K562 (cell line): ENCODE data around the gene CFAP221. TPM values are rescaled to one million over a fixed set of nuclear protein-coding genes. Genes with fewer than 3 reads are reported as not detected.

Experiments used
- ATAC-seq: fragments of 200-7000 bp; cut with Tn5 transposase; 3 replicates; pipeline ENCODE4 v1.9.1; 2020; ENCODE audit warnings: moderate library complexity
- BruUV-seq: library from RNA; stranded (reverse); fragments of 400-500 nt; replicated peaks from 2 replicates; lab custom pipeline; 2021; lab: Mats Ljungman, UMichigan
- CTCF ChIA-PET: fragments of 300-600 bp; formaldehyde crosslinking; extraction: SDS; loops from one replicate; lab custom pipeline; 2021; ENCODE audit warnings: low intra/inter-chr PET ratio; lab: Yijun Ruan, JAX
- POLR2A ChIA-PET: fragments of 300-600, 350-650 bp; sonication (Branson Sonifier 250); formaldehyde crosslinking; extraction: SDS; loops from one replicate; lab custom pipeline; 2021; ENCODE audit warnings: antibody characterized with exemption, inconsistent platforms; lab: Yijun Ruan, JAX
- DNase-seq, 4 experiments: peaks; one replicate each; pipeline versions ENCODE4 v3.0.0 to v3.0.0-alpha.2; 2011 to 2018; ENCODE audit warnings: low spot score in 3 of 4, mixed read lengths in 3 of 4; ENCODE audit errors: extremely low read depth in 1 of 4
- FAIRE-seq: peaks from 2 replicates; lab custom pipeline; 2011; peaks lifted over from hg19 to GRCh38; lab: Jason Lieb, UNC
- H2AFZ ChIP-seq: 2 replicates; pipeline ENCODE4 v1.6.0; 2011; ENCODE audit warnings: low read depth, low read length, control low read depth, inconsistent platforms
- H3K27ac ChIP-seq: fragments of 200-600 bp; 3 replicates; pipeline ENCODE4 v1.8.0; 2011; ENCODE audit warnings: low read depth, mild to moderate bottlenecking, control low read depth, inconsistent platforms, low read length, moderate library complexity, mixed read lengths; ENCODE audit errors: extremely low read depth
- H3K27me3 ChIP-seq, 2 experiments: fragments of 300-600 bp in 1 of 2; 2 replicates in 1 of 2; 3 replicates in 1 of 2; pipeline versions ENCODE4 v1.6.0 to v1.8.0; 2011; ENCODE audit warnings: inconsistent platforms in 2 of 2, low read length in 2 of 2, mild to moderate bottlenecking in 1 of 2, mixed read lengths in 1 of 2, moderate library complexity in 1 of 2; ENCODE audit not compliant: control insufficient read depth in 2 of 2, insufficient read depth in 2 of 2
- H3K36me3 ChIP-seq: fragments of 300-600 bp; 3 replicates; pipeline ENCODE4 v1.8.0; 2011; ENCODE audit warnings: mild to moderate bottlenecking, low read length, inconsistent platforms; ENCODE audit not compliant: control insufficient read depth, insufficient read depth
- H3K4me1 ChIP-seq, 2 experiments: fragments of 200-600 bp in 1 of 2; replicated peaks in 1 of 2; 2 replicates in 1 of 2; 3 replicates in 1 of 2; pipeline versions ENCODE4 v1.5.1 to v1.8.0; 2011; ENCODE audit warnings: inconsistent platforms in 2 of 2, low read length in 2 of 2, mild to moderate bottlenecking in 1 of 2, mixed read lengths in 1 of 2, moderate library complexity in 1 of 2; ENCODE audit not compliant: control insufficient read depth in 2 of 2, insufficient read depth in 2 of 2
- H3K4me2 ChIP-seq: 2 replicates; pipeline ENCODE4 v1.6.1; 2011; ENCODE audit warnings: low read length, control low read depth, inconsistent platforms, mixed read lengths; ENCODE audit not compliant: insufficient read depth
- H3K4me3 ChIP-seq: fragments of 200-600 bp; sonication (generic), shearing (Covaris generic); 2 replicates; pipeline ENCODE4 v1.5.1; 2016; ENCODE audit warnings: control low read depth, inconsistent platforms
- H3K79me2 ChIP-seq: fragments of 200-600 bp; 3 replicates; pipeline ENCODE4 v1.8.0; 2011; ENCODE audit warnings: low read length, inconsistent platforms; ENCODE audit not compliant: control insufficient read depth, insufficient read depth
- H3K9ac ChIP-seq, 2 experiments: 2 replicates each; pipeline versions ENCODE4 v1.6.0 to v1.6.1; 2011; ENCODE audit warnings: low read depth in 2 of 2, low read length in 2 of 2, control low read depth in 1 of 2, inconsistent platforms in 1 of 2, mild to moderate bottlenecking in 1 of 2, mixed read lengths in 1 of 2; ENCODE audit not compliant: insufficient read depth in 1 of 2
- H3K9me1 ChIP-seq: one replicate; pipeline ENCODE4 v1.6.0; 2011; ENCODE audit warnings: inconsistent platforms, mild to moderate bottlenecking, low read length, moderate library complexity; ENCODE audit not compliant: control insufficient read depth, insufficient read depth
- H3K9me3 ChIP-seq: replicated peaks from 2 replicates; pipeline ENCODE4 v1.5.1; 2011; ENCODE audit warnings: low read depth, low read length, inconsistent platforms; ENCODE audit not compliant: control insufficient read depth, insufficient read depth
- H4K20me1 ChIP-seq: replicated peaks from 2 replicates; pipeline ENCODE4 v1.6.1; 2011; ENCODE audit warnings: low read length, inconsistent platforms, mixed read lengths; ENCODE audit not compliant: control insufficient read depth, insufficient read depth
- SPI1 ChIP-seq: IDR thresholded peaks from 2 replicates; pipeline ENCODE4 v1.6.1; 2011; ENCODE audit warnings: low read depth, low read length, control low read depth, borderline replicate concordance
- WGBS: fragments of 100-300 bp; shearing (Covaris generic); methylation state at CpG from one replicate; pipeline ENCODE4 v1.1.6; 2016; ENCODE audit warnings: low coverage, mixed read lengths; ENCODE audit not compliant: insufficient coverage; ENCODE audit errors: missing lambda C conversion rate; 5-methylcytosine and 5-hydroxymethylcytosine counted together
- in situ Hi-C: fragments of 300-500 bp; cut with MboI; formaldehyde crosslinking; loops from 4 replicates; pipeline ENCODE4 v1.15.0; 2018; ENCODE audit warnings: inconsistent platforms, mixed read lengths
- intact Hi-C: fragments of 100-400 bp; cut with micrococcal nuclease; formaldehyde crosslinking; loops from 2 replicates; pipeline ENCODE4 v1.14.2; 2022
- polyA plus RNA-seq, 8 experiments: library from polyadenylated mRNA; depleted of rRNA in 4 of 8; stranded (reverse) in 5 of 8; unstranded in 3 of 8; fragments of >200 nt; fragmentation: Nextera tagmentation in 2 of 8; fragmentation: Illumina TruSeq in 1 of 8; extraction: Ambion mirVana in 2 of 8; extraction: Trizol in 1 of 8; gene quantifications; 2 replicates each; pipeline versions ENCODE4 v1.2.1 to v1.2.3, GENCODE V29; 2011 to 2014; ENCODE audit warnings: inconsistent platforms in 1 of 8, missing spikeins in 1 of 8
- total RNA-seq, 7 experiments: library from RNA; depleted of rRNA in 6 of 7; stranded (reverse); fragments of >200 nt in 6 of 7; fragmentation: Illumina TruSeq in 2 of 7; extraction: Trizol in 2 of 7; gene quantifications; 2 replicates each; pipeline versions ENCODE4 v1.2.1 to v1.2.3, GENCODE V29; 2011 to 2021; ENCODE audit warnings: low replicate concordance in 1 of 7
- TF ChIP-seq, protein P1 (sequence below): sonication (generic); formaldehyde crosslinking; IDR thresholded peaks from 2 replicates; pipeline ENCODE4 v1.8.1; 2022; ENCODE audit warnings: missing genetic modification reagents

CFAP221 gene
- total and polyA plus RNA-seq, 9 of the 15 experiments (the other 6 are each of a cell fraction or from before 2014, with no cell fraction given) = 0.09 to 1.4 (median 0.65) TPM

DNA sequence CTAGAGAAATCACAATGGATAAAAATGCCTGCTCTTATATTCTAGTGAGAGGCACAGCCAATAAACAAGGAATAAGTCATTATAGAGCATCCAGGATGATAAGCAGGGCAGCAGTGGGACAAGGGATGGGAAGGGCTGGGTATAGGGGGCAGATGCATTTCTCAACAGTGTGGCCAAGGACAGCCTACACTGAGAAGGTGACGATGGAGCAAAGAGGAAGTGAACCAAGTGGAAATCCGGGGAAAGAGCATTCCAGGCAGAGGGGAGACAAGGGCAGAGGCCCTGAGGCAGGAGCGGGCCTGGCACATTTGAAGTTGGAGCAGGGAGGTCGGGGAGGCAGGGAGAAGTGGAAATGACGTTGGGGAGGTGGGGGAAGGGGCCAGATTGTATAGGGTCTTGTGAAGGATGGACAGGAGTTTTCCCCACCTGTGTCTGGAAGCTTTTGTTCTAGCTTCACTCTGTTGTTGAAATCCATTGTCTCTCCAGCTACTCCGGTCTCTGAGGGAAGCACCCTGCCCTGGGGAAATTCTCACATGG lies 152.3 kb downstream of the CFAP221 start:
- H3K27ac ChIP-seq = no peak overlapping the region
- H3K27me3 ChIP-seq = peaks cover 2 to 17% of the 10 kb centered on the region in 2 experiments; a peak in 2 of 5 replicates
- H2AFZ ChIP-seq = no peak overlapping the region
- no peaks in the 10 kb centered on the region for H3K9me1 ChIP-seq
- no peaks in the 10 kb centered on the region for H4K20me1 ChIP-seq
- 8% methylated on average over 6 of the region's 6 CpGs for WGBS
- no peaks in the 10 kb centered on the region for H3K9me3 ChIP-seq
- intact Hi-C loops (no loop called here), in situ Hi-C loops (no loop called here)
- CTCF ChIA-PET = no interaction called here
- no peak for DNase-seq
- FAIRE-seq = no peak
- TF ChIP-seq, protein P1, sequence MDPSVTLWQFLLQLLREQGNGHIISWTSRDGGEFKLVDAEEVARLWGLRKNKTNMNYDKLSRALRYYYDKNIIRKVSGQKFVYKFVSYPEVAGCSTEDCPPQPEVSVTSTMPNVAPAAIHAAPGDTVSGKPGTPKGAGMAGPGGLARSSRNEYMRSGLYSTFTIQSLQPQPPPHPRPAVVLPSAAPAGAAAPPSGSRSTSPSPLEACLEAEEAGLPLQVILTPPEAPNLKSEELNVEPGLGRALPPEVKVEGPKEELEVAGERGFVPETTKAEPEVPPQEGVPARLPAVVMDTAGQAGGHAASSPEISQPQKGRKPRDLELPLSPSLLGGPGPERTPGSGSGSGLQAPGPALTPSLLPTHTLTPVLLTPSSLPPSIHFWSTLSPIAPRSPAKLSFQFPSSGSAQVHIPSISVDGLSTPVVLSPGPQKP (CRISPR knock-in tag) = no peak
- peak; percentile 77 for TF ChIP-seq SPI1
- TF ChIP-seq, all 486 proteins: peak for 1
- Histone ChIP-seq H3K79me2 (no peaks in the 10 kb centered on the region), H3K9ac (no peak overlapping the region), H3K4me1 (peaks cover 0 to 6% of the 10 kb centered on the region in 2 experiments; a peak in 1 of 5 replicates), H3K36me3 (no peaks in the 10 kb centered on the region), H3K4me3 (no peak overlapping the region), H3K4me2 (no peak overlapping the region)
- POLR2A ChIA-PET = interaction anchor here (0.6 kb wide), 1 partner anchor 143 kb away, joined by 3 read pairs; no protein-coding TSS in a partner anchor
- no TSS peak for BruUV-seq
- ATAC-seq = no peak
